ENCODE data around the gene ASTL.

Gene ASTL

DNA sequence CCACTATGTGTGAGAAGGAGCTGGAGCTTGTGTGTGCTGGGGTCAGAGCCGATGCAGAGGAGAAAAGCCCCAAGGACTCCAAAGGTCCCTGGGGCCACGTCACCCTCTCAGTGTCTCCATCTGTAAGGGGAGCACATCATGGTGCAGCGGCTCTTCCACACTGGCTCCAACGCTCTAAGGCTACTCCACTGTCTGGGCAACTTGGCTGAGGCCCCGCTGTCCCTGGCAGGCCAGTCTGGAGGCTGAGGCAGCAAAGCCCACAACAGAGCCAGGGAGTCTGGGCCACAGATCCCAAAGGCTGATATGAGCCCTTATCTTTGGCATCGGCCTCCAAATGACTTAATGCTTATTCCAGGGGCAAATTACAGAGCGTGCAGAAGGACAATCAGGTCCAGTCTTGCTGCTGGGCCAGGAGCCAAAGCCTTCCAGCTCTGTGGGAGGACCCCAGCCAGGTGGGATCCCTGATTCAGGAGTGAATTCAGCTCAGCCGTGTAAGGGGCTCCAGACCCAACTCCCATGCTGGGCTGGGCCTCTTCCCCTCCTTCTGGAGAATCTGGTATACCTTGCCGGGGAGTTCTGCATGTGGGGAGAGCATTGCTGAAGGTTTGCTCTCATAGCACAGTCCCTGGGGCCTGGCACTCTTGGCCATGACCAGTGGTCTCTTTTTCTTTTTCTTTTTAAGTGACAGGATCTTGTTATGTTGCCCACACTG, 8.7 kb upstream of the ASTL start:
- TF ChIP-seq, protein P1, sequence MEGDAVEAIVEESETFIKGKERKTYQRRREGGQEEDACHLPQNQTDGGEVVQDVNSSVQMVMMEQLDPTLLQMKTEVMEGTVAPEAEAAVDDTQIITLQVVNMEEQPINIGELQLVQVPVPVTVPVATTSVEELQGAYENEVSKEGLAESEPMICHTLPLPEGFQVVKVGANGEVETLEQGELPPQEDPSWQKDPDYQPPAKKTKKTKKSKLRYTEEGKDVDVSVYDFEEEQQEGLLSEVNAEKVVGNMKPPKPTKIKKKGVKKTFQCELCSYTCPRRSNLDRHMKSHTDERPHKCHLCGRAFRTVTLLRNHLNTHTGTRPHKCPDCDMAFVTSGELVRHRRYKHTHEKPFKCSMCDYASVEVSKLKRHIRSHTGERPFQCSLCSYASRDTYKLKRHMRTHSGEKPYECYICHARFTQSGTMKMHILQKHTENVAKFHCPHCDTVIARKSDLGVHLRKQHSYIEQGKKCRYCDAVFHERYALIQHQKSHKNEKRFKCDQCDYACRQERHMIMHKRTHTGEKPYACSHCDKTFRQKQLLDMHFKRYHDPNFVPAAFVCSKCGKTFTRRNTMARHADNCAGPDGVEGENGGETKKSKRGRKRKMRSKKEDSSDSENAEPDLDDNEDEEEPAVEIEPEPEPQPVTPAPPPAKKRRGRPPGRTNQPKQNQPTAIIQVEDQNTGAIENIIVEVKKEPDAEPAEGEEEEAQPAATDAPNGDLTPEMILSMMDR (conservative IDR thresholded peaks at IDR 0.05; ENCODE audit: low read depth) = no peak
- DNase-seq (ENCODE audit: low spot score) = no peak
- H3K27ac ChIP-seq = peak overlapping the region; percentile 49
- CTCF ChIA-PET = interaction anchor here (0.6 to 0.7 kb wide), 3 partner anchors 125 to 451 kb away, joined by 3 to 4 read pairs (median 3); no protein-coding TSS in a partner anchor
- POLR2A ChIA-PET (ENCODE audit: low non-redundant PET) = no interaction called here

DNA sequence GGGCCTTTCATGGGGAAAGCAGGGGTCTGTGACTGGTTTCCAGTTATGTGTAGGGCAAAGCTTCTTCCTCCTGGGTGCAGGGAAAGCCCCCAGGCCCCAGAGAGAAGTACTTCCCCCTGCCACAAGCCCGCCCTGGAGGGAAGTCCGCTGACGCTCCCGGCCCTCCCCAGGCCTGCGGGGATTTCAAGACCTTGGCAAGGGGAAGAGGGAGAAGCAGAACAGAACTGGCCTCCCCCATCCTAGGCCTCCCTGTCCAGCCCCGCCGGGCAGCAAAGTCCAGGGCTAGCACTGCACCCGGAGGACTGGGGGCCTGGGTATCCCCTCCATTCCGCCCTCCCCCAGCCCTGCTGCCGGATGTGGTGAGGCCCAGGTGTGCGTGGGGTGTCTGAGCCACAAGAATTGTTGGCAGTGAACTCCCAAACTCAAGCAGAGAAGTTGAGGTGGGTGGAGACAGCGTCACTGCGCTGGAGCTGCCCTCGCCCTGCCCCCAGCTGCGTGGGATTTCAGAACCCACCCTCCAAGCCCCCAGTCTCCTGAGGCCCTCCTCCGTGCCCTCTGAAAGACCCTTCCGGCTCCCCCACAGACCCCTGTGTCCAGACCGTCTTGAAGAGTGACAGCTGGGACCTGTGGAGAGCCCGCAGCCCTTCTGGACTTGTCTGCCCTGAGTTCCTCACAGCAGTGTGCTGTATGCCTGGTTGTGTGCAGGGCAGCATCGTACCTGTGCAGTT, 8.0 kb upstream of the ASTL start:
- ChIA-PET CTCF (interaction anchor here (0.6 to 0.8 kb wide), 2 partner anchors 154 to 452 kb away, joined by 3 to 4 read pairs; no protein-coding TSS in a partner anchor), POLR2A (ENCODE audit: low non-redundant PET) (no interaction called here)
- DNase-seq (ENCODE audit: low spot score) = no peak
- TF ChIP-seq, protein P1 (conservative IDR thresholded peaks at IDR 0.05; ENCODE audit: low read depth) = no peak
- peak overlapping the region; percentile 49 for H3K27ac ChIP-seq

DNA sequence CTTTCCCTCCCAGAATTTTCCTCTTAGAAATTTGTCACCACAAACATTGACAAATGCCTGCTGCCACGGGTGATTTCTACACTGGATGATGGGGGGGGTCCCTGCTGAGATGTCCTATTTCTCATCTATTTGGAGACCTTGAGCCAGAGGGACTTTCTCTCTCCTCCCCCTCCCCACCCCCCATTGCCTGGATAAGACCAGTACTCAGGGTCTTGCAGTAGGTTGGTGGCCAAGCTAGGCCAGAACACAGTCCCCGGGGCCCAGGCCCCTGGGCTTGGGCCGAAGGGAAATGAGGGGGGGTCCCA, 7.5 kb upstream of the ASTL start:
- DNase-seq (ENCODE audit: low spot score) = no peak
- TF ChIP-seq, protein P1 (conservative IDR thresholded peaks at IDR 0.05; ENCODE audit: low read depth) = no peak
- ChIA-PET POLR2A (ENCODE audit: low non-redundant PET) (no interaction called here), CTCF (interaction anchor here (0.8 kb wide), 1 partner anchor 153 kb away, joined by 3 read pairs; no protein-coding TSS in a partner anchor)
- peak overlapping the region; percentile 37; the same call in 1 of the 2 replicates for H3K27ac ChIP-seq

DNA sequence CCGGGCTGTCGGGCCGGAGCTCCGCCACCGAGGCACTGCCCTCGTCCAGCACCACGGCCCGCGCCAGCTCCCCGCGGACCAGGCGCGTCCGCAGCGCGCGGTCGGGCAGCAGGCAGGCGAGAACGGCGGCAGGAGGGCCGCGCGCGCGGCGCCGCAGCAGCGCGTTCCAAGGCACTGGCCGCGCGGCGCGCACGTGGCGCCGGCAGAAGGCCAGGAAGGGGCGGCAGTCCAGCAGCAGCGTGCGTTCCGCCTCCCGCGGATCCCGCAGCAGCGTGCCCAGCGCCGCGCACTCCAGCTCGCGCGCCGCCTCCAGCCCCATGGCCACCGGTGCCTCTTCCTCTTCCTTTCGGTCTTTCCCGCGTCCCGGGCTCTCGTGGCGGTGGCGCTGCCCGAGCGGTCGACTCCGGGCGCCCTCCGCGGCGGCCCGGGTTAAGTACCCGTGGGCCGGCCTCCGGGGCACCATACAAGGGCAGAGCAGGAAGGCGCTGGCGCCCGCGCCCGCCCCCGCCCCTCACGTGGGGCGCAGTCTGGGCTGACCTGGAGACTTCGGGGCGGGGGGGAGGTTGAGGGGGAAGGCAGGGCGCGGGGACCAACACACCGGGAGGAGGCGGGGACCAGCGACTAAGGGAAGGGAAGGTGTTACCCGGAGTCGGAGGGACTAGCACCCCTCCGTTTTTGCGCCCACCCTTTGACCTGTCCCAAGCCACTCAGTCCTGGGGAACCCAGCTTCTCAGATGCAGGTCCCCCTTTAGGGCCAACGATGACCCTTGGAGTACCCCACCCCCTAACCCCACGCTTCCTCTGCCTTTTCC, 6.9 kb upstream of the ASTL start, which contains the start of gene DUSP2:
TSS of gene DUSP2 (minus strand) at position 405 of the 812 bp plus-strand sequence. CDS start at position 319, 86 bp downstream.
- ChIA-PET POLR2A (ENCODE audit: low non-redundant PET) (no interaction called here), CTCF (interaction anchor here (0.6 to 0.9 kb wide), 4 partner anchors 14 to 643 kb away, joined by 3 to 10 read pairs (median 4); no protein-coding TSS in a partner anchor)
- DNase-seq (ENCODE audit: low spot score) = peak; percentile 76
- TF ChIP-seq, protein P1 (conservative IDR thresholded peaks at IDR 0.05; ENCODE audit: low read depth) = no peak
- peak within 1 kb of the TSS; percentile 37 for H3K27ac ChIP-seq

DNA sequence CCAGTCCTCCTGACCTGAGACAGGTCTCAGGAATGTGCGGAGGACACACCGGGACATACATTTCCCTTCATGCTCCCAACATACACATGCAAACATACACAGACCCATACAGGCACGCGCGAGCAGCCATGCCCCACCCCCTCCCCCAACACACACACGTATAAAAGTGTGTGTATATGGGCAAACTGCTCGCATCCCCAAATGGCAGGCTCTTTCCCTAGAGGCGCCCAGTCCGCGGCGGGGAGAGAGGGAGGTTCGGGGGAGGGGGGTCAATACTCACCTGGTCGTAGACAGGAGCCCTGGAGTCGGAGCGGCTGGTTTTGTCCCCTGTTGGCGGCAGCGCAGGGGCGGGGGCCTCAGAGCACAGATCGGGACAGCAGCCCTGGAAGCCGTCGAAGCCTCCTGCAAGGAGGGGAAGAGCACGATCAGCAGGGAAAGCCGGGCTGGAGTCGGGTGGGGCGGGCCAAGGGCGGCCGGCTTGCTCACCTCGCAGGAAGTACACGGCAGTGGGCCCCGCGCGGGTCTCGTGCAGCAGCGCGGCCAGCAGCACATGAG, 6.3 kb upstream of the ASTL start:
- peak overlapping the region; percentile 37 for H3K27ac ChIP-seq
- ChIA-PET CTCF (interaction anchor here (0.5 to 0.9 kb wide), 2 partner anchors 28 to 31 kb away, joined by 3 read pairs; no protein-coding TSS in a partner anchor), POLR2A (ENCODE audit: low non-redundant PET) (no interaction called here)
- TF ChIP-seq, protein P1 (conservative IDR thresholded peaks at IDR 0.05; ENCODE audit: low read depth) = no peak
- DNase-seq (ENCODE audit: low spot score) = peak; percentile 29
